ENCODE results near the gene MILR1. TPM values are rescaled to one million over a fixed set of nuclear protein-coding genes. Genes with fewer than 3 reads are reported as not detected.
"Not testable (repeated sequence)": the region's sequence is repeated elsewhere in the genome, so short reads cannot be mapped to it uniquely, and the experiment has no call there.

MILR1 gene, protein sequence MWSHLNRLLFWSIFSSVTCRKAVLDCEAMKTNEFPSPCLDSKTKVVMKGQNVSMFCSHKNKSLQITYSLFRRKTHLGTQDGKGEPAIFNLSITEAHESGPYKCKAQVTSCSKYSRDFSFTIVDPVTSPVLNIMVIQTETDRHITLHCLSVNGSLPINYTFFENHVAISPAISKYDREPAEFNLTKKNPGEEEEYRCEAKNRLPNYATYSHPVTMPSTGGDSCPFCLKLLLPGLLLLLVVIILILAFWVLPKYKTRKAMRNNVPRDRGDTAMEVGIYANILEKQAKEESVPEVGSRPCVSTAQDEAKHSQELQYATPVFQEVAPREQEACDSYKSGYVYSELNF
- total RNA-seq (2014; rRNA removed; shearing (Covaris generic); ENCODE audit: low replicate concordance) = 21.9 and 35.9 TPM in 2 replicates

DNA sequence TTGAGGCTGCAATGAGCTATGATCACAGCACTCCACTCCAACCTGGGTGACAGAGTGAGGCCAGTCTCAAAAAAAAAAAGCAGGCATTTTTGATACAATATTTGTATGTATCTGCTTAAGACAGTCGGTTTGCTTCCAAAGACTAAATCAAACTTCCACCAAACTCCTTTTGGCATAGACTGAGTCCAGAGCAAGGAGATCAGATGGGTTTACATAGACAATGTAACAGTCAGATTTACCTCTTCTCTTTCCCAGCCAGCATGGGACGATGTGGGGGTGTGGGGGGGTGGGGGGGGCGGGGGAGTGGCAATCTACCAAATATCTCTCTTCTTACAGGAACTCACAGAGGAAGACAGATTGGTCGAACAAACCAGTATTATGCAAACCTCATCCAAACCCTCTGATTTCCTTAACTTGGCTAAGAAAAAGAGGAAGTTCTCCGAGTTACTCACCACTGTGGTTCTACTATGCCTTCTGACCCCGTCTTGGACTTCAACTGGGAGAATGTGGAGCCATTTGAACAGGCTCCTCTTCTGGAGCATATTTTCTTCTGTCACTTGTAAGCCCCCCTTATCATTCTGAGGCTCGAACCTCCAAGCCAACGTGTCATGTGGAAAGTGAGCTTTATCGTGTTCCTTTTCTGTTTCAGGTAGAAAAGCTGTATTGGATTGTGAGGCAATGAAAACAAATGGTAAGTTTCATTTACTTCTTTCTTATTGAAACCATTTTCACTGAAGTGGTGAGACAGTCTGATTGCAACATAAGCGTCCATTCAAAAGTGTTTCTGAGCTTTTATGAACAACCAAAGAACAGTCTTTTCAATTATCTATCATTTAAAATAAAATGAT is at the start of gene MILR1:
TSS of gene MILR1 (plus strand) at position 451 of the 848 bp plus-strand sequence. CDS start at position 505, 54 bp downstream.
- in situ Hi-C loops (cut with HindIII; ENCODE audit: low pct_unique_long_range_greater_than_20kb, low sequenced_read_pairs) = no loop called here
- no peak for DNase-seq (ENCODE audit: low read depth)

DNA sequence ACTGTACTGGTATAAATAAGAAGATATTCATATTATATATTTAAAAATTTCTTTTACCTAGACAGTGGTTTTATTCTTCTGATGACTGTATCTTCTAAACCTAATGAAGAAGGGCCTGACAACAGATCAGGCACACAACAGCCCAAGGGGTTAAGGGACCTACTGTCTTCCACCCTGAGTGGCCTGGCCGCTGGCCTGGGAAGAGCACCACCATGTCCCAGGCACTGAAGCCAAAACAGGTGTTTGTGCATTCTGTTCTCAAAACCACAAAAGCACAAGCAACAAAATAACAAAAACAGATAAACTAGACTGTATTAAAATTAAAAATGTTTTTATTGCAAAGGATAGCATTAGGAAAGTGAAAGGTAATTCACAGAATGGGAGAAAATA is 49.2 kb upstream of the MILR1 start:
- in situ Hi-C loops (cut with HindIII; ENCODE audit: low pct_unique_long_range_greater_than_20kb, low sequenced_read_pairs) = no loop called here
- no peak for DNase-seq (ENCODE audit: low read depth)

DNA sequence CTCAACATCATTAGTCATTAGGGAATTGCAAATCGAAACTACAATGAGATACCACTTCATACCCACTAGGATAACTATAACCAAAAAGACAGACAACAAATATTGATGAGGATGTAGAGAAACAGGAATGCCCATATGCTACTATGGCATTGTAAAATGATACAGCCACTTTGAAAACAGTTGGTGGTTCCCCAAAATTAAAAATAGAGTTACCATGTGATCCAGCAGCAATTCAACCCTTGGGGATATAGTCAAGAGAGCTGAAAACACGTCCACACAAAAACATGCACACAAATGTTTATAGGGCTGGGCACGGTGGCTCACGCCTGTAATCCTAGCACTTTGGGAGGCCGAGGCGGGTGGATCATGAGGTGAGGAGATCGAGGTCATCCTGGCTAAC is 48.3 kb upstream of the MILR1 start:
- DNase-seq (ENCODE audit: low read depth) = no peak
- in situ Hi-C loops (cut with HindIII; ENCODE audit: low pct_unique_long_range_greater_than_20kb, low sequenced_read_pairs) = no loop called here

DNA sequence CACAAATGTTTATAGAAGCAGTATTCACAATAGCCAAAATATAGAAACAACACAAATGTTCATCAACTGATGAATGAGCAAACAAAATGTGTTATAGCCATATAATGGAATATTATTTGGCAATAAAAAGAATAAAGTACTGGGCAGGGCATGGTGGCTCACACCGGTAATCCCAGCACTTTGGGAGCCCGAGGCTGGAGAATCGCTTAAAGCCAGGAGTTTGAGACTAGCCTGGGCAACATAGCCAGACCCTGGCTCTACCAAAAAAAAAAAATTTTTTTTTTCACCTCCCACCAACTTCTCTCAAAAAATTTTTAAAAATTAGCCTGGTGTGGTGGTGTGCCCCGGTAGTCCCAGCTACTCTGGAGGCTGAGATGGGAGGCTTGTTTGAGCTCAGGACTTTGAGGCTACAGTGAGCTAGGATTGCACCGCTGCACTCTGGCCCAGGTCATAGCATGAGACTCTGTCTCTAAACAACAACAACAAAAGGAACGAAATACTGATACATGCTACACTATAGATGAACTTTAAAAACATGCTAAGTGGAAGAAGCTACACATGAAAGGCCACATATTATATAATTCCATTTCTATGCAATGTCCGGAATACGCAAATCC is 47.6 kb upstream of the MILR1 start:
- no peak for DNase-seq (ENCODE audit: low read depth)
- in situ Hi-C loops (cut with HindIII; ENCODE audit: low pct_unique_long_range_greater_than_20kb, low sequenced_read_pairs) = no loop called here

DNA sequence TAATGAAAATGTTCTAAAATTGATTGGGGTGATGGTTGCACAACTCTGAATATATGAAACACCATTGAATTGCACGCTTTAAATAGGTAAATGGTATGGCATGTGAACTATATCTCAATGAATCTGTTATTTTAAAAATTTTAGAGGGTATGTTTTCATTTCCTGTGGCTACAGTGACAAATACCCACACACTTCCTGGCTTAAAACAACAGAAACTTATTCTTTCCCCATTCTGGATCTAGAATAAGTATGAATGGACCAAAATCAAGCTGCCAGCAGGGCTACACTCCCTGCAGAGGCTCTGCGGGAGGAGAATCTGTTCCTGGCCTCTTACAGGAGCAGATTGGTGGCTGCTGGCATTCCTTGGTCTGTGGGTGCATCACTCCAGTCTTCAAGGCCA is 47.0 kb upstream of the MILR1 start:
- in situ Hi-C loops (cut with HindIII; ENCODE audit: low pct_unique_long_range_greater_than_20kb, low sequenced_read_pairs) = no loop called here
- no peak for DNase-seq (ENCODE audit: low read depth)

DNA sequence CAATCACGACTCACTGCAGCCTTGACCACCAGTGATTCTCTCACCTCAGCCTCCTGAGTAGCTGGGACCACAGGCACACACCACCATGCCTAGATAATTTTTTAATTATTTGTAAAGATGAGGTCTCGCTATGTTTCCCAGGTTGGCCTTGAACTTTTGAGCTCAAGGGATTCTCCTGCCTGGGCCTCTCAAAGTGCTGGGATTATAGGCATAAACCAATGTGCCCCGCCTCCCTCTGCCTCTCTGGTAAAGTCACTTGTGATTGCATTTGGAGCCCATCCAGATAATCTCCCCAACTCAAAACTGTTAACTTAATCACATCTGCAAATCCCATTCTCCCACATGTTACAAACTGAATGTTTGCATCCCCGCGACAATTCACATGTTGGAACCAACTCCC is 46.4 kb upstream of the MILR1 start:
- in situ Hi-C loops (cut with HindIII; ENCODE audit: low pct_unique_long_range_greater_than_20kb, low sequenced_read_pairs) = no loop called here
- no peak for DNase-seq (ENCODE audit: low read depth)

DNA sequence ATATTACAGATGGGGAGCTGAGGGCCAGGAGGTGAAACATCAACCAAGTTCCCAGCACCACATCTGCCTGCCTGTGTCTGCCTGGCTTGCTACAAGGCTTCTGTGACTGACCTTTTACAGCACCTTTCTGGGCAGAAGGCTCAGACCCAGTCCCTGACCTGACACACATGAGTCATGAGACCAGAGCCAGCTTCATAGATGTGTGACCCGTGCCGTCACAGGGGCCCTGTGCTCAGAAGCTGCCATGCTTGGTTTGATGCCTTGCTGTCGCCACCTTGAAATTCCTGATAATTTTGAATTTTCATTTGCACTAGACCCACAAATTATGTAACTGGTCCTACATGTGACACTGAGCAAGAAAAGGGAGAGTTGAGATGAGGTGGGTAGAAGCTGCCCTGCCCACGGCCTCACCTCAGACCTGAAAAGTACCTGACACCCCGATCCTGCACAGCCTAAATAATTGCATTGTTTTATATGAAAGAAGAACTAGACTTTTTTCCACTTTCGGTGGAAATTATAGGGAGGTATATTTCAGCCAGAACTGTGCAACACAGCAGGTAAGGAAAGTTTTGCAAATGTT is 44.9 kb upstream of the MILR1 start:
- in situ Hi-C loops (cut with HindIII; ENCODE audit: low pct_unique_long_range_greater_than_20kb, low sequenced_read_pairs) = no loop called here
- no peak for DNase-seq (ENCODE audit: low read depth)

DNA sequence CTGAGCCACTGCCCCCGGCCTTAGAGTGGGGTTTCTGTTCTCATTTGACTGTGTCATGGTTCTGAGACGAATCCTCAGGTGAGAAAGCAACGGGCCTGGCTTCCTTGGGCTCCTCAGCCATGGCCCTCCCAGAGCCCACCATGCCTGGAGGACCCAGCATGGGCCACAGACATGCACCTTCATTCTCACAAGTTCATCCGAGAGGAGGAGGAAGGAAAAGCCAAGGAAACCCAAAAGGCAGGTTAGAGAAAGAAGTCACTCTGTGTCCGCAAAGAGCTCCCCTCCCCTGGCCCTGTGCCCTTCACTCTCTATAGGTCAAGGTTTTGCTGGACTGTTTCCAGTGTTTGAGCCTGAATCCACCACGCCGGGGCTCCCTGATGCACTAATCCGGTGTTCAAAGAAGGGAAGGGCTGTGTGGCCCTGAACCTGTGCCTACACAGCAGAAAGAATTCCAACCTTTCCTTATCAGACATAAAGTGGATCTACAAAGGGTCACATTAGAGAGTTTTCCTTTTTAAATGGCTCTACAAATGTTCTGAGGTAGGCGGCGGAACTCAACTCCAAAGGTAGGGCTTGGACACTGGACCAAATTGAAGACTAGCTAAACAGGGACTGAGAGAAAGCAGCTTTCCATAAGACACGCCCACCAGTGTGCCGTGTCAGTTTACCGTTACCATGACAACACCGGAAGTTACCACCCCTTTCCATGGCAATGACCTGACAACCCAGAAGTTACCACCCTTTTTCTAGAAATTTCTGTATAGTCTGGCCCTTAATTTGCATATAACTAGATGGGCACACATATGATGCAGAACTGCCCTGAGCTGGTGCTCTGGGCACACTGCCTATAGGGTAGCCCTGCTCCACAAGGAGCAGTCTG is 42.4 kb upstream of the MILR1 start:
- in situ Hi-C loops (cut with HindIII; ENCODE audit: low pct_unique_long_range_greater_than_20kb, low sequenced_read_pairs) = no loop called here
- DNase-seq (ENCODE audit: low read depth) = peak; percentile 47

DNA sequence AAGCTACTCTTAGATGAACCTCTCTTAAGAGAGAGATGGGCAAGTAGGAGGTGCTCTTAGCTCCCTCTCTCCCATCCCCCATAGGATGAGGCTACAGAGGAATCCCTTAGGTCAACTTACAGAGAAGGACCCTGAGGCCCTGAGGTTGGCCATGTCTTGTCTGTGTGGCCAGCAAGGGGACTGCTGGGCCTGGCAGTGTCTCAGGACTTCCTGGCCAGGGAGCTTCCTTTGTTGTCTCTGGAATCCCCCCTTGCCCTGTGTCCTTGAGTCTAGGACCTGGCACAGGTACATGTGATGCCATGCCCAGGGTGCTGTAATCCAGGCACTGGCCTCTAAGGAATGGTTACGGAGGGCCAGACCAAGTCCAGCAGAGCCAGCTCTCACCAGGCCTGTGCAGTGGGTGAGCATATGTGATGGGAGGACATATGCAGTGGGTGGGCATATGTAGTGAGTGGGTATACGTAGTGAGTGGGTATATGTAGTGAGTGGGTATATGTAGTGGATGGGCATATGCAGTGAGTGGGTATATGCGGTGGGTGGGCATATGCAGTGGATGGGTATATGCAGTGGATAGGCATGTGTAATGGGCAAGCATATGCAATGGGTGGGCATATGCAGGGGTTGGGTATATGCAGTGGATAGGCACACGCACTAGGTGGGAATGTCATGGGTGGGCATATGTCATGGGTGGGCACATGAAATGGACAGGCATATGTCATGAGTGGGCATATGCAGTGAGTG is 38.0 kb upstream of the MILR1 start:
- no peak for DNase-seq (ENCODE audit: low read depth)
- in situ Hi-C loops (cut with HindIII; ENCODE audit: low pct_unique_long_range_greater_than_20kb, low sequenced_read_pairs) = no loop called here

DNA sequence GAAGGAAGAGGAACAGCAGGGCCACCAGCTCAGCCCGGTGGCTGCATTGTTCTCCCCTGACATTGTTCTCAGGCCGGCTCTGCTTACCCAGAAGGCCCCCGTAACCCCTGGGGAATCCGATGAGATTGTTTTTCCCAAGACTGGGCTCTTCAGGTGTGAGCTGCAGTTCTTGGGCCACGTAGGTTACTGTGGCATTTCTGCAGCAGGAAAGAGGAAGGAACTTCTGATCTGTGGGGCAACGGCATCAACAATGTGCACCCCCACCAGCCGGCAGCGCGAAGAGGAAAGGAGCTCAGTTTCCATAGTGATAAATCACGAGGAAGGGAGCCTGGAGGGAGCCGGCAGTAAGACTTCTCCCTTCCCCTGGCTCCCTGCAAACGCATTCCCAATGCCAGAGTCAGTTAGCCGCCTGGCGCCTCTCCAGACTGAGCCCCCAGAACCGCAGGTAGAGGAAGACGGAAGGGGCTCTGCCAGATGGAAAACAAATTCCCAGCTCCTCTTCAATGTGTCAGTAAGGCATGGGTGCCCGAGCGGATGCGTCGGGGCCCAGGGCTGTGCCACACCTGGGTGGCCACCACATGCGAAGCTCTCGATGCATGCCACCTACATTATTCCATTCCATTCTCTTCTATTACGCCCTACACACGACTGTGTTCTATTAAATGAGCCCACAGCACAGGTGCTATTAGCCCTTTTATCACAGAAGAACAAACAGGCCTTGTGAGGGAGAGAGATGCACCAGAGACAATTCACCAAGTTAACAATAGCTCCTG is 36.7 kb upstream of the MILR1 start:
- in situ Hi-C loops (cut with HindIII; ENCODE audit: low pct_unique_long_range_greater_than_20kb, low sequenced_read_pairs) = no loop called here
- DNase-seq (ENCODE audit: low read depth) = no peak

DNA sequence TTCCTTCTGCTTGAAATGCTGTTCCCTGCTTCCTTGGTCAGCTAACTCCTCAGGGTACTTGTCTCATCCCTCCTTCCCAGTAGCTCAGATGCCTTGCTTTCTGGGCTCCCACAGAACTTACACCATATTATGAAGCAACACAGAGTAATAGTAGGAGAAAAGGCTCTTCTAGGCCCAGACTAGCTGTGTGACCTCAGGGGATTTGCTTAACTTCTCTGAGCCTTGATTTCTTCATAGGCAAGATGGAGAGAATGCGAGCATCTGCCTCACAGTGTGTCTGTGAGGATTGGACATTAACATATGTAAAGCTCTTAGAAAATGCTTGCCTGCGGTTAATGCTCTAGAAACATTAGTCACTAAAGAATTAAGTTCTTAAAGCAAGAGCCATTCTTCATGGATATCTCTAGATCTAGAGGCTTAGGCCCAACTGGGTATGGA is 36.0 kb upstream of the MILR1 start:
- DNase-seq (ENCODE audit: low read depth) = no peak
- in situ Hi-C loops (cut with HindIII; ENCODE audit: low pct_unique_long_range_greater_than_20kb, low sequenced_read_pairs) = no loop called here

DNA sequence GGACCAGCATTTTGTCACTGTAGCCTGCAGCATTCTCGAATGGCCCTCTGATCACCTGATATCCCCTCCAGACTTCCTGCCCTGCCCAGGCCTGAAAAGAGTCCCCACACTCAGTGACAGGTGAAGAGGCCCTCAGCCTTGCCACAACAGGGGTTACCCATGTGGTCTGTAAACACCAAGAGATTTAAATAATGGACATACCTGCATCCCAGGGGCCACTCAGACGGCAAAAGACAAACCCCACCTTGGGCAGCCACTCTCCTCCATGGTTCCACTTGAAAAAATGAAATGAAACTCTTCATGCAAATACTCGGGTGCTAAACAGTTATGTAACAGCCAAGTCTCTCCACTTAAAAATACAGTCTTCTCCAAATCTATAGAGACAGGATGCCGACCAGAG is 35.4 kb upstream of the MILR1 start:
- in situ Hi-C loops (cut with HindIII; ENCODE audit: low pct_unique_long_range_greater_than_20kb, low sequenced_read_pairs) = no loop called here
- DNase-seq (ENCODE audit: low read depth) = no peak

DNA sequence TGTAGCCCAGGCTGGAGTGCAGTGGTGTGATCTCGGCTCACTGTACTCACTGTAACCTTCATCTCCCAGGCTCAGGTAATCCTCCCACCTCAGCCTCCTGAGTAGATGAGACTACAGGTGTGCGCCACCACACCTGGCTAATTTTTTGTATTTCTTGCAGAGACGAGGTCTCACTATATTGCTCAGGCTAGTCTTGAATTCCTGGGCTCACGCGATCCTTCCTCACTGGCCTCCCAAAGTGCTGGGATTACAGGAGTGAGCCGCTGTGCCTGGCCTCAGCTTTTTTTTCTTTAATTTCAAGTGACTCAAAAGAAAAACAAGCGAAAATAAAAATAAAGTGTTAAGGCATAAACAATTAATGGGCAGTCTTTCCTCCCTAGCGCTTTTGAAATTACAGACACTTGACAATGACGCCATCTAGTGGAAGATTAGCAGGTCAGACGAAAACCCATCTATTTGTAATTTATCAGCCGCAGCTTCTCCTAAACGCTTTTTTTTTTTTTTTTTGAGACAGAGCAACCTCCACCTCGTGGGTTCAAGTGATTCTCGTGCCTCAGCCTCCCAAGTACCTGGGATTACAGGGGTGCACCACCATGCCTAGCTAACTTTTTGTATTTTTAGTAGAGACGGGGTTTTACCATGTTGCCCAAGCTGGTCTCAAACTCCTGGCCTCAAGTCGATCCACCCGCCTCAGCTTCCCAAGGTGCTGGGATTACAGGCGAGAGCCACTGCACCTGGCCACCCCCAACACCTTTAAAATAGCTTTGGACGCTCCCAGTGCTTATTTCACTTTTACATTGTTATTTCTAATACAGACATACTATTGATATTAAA is 30.2 kb upstream of the MILR1 start:
- in situ Hi-C loops (cut with HindIII; ENCODE audit: low pct_unique_long_range_greater_than_20kb, low sequenced_read_pairs) = no loop called here
- DNase-seq (ENCODE audit: low read depth) = peak; percentile 64

DNA sequence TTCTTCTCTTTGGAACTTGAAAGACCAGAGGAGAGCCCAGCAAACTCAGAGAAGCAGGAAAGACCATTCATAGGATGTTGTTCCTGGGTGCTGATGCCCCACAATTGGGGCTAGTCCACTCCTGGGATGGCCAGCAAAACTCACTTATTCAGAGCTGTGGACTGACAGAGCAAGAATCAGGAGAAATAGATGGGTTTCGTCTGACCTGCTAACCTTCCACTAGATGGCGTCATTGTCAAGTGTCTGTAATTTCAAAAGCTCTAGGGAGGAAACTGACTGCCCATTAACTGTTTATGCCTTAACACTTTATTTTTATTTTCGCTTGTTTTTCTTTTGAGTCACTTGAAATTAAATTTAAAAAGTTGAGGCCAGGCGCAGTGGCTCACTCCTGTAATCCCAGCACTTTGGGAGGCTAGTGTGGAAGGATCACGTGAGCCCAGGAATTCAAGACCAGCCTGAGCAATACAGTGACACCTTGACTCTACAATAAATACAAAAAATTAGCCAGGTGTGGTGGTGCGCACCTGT is 28.7 kb upstream of the MILR1 start:
- in situ Hi-C loops (cut with HindIII; ENCODE audit: low pct_unique_long_range_greater_than_20kb, low sequenced_read_pairs) = no loop called here
- peak; percentile 64 for DNase-seq (ENCODE audit: low read depth)

DNA sequence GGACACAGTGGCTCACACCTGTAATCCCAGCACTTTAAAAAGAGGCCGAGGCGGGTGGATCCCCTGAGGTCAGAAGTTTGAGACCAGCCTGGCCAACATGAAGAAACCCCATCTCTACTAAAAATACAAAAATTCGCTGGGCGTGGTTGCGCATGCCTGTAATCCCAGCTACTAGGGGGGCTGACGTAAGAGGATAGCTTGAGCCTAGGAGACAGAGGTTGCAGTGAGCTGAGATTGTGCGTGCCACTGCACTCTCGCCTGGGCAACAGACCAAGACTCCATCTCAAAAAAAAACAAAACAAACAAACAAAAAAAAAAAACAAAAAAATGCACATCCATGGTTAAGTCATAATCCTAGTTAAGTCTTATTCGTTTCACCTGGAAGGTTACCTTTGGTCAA is 26.8 kb upstream of the MILR1 start:
- in situ Hi-C loops (cut with HindIII; ENCODE audit: low pct_unique_long_range_greater_than_20kb, low sequenced_read_pairs); DNase-seq (ENCODE audit: low read depth): not testable (repeated sequence)

DNA sequence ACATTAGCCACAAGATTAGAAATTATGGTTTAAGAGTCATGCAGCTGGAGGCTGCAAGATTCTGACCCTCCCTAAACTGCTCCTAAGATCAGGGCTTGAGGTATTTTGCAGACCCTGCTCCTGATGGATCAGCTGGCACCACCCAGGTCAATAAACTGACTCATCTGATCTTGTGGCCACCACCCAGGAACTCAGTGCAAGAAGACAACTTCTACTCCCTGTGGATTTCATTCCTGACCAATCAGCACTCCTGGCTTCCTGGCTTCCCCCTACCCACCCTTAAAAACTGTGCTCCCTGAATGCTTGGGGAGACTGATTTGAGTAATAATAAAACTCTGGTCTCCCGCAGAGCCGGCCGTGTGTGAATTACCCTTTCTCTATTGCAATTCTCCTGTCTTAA is 25.0 kb upstream of the MILR1 start:
- in situ Hi-C loops (cut with HindIII; ENCODE audit: low pct_unique_long_range_greater_than_20kb, low sequenced_read_pairs) = no loop called here
- DNase-seq (ENCODE audit: low read depth) = no peak

Measured in Caki2 (cell line).